ENCODE measurements around the gene CD81.

The CD81 gene

DNA sequence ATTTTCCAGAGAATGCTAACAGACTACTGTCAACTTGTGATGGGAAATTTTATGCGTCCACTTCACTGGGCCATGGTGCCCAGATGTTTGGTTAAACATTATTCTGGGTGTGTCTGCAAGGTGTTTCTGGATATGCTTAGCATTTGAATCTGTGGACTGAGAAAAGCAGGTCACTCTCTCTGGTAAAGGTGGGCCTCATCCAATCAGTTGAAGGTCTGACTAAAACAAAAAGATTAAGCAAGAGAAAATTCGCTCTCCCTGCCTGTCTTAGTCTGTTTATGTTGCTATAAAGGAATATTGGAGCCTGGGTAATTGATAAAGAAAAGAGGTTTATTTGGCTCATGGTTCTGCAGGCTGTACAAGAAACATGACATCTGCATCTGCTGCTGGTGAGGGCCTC, 32.1 kb upstream of the CD81 start:
- ChIA-PET CTCF (interaction anchor here (1.1 to 1.5 kb wide), 3 partner anchors 22 to 40 kb away, joined by 3 to 5 read pairs (median 3); no protein-coding TSS in a partner anchor), POLR2A (no interaction called here)
- H3K9me3 ChIP-seq (ENCODE audit: control extremely low read depth in 1 of 5, control insufficient read depth in 4 of 5, insufficient read depth in 2 of 5, low read depth in 1 of 5, low read length in 4 of 5) = peaks cover 0 to 31% (median 11%) of the 10 kb centered on the region in 5 experiments
- no peak overlapping the region for H3K27ac ChIP-seq (ENCODE audit: insufficient read depth in 1 of 2, low read depth in 1 of 2, low read length in 2 of 2, poor library complexity in 1 of 2, severe bottlenecking in 2 of 2)
- H3K4me1 ChIP-seq (ENCODE audit: control extremely low read depth in 1 of 4, control insufficient read depth in 4 of 4, insufficient read depth in 4 of 4, low read length in 3 of 4) = no peaks in the 10 kb centered on the region
- WGBS (ENCODE audit: insufficient coverage) = 90% methylated on average over 2 of the region's 2 CpGs
- no peak overlapping the region for H3K4me3 ChIP-seq (ENCODE audit: control insufficient read depth in 1 of 7, extremely low read depth in 1 of 7, insufficient read depth in 4 of 7, low read depth in 2 of 7, low read length in 6 of 7)
- DNase-seq = no peak
- H3K27me3 ChIP-seq (replicated peaks in 2 of 5; ENCODE audit: control insufficient read depth in 4 of 5, insufficient read depth in 5 of 5, low read length in 4 of 5) = peaks cover 0 to 5% (median 0%) of the 10 kb centered on the region in 5 experiments
- H3K36me3 ChIP-seq (ENCODE audit: control insufficient read depth in 4 of 4, insufficient read depth in 4 of 4, low read length in 3 of 4) = no peaks in the 10 kb centered on the region

DNA sequence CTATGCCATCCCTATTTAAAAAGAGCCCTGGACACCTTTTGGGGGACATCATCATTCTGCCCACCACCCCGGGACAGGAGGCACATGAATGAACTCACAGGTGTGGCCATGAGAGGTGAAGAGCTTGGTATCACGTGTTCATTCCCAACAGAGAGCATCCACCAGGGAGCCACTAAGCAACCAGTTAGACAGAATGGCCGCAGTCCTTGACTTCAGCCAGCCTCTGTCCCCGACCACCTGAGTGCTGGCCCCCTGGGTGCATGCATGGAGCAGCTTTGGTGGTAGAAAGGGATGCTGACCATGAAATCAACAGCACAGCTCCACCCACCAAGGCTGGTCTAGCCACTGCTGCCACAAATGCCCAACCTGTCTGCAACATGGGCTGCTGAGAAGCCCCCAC, 31.1 kb upstream of the CD81 start:
- Histone ChIP-seq H3K36me3 (ENCODE audit: control insufficient read depth in 4 of 4, insufficient read depth in 4 of 4, low read length in 3 of 4) (no peaks in the 10 kb centered on the region), H3K4me3 (ENCODE audit: control insufficient read depth in 1 of 7, extremely low read depth in 1 of 7, insufficient read depth in 4 of 7, low read depth in 2 of 7, low read length in 6 of 7) (no peak overlapping the region), H3K9me3 (ENCODE audit: control extremely low read depth in 1 of 5, control insufficient read depth in 4 of 5, insufficient read depth in 2 of 5, low read depth in 1 of 5, low read length in 4 of 5) (peaks cover 0 to 31% (median 11%) of the 10 kb centered on the region in 5 experiments), H3K27me3 (replicated peaks in 2 of 5; ENCODE audit: control insufficient read depth in 4 of 5, insufficient read depth in 5 of 5, low read length in 4 of 5) (peaks cover 0 to 4% (median 0%) of the 10 kb centered on the region in 5 experiments), H3K4me1 (ENCODE audit: control extremely low read depth in 1 of 4, control insufficient read depth in 4 of 4, insufficient read depth in 4 of 4, low read length in 3 of 4) (no peaks in the 10 kb centered on the region), H3K27ac (ENCODE audit: insufficient read depth in 1 of 2, low read depth in 1 of 2, low read length in 2 of 2, poor library complexity in 1 of 2, severe bottlenecking in 2 of 2) (no peak overlapping the region)
- 100% methylated on average over 2 of the region's 4 CpGs for WGBS (ENCODE audit: insufficient coverage)
- CTCF ChIA-PET = interaction anchor here (1.1 to 1.5 kb wide), 3 partner anchors 21 to 41 kb away, joined by 3 to 5 read pairs (median 3); no protein-coding TSS in a partner anchor
- POLR2A ChIA-PET = no interaction called here
- DNase-seq = no peak

DNA sequence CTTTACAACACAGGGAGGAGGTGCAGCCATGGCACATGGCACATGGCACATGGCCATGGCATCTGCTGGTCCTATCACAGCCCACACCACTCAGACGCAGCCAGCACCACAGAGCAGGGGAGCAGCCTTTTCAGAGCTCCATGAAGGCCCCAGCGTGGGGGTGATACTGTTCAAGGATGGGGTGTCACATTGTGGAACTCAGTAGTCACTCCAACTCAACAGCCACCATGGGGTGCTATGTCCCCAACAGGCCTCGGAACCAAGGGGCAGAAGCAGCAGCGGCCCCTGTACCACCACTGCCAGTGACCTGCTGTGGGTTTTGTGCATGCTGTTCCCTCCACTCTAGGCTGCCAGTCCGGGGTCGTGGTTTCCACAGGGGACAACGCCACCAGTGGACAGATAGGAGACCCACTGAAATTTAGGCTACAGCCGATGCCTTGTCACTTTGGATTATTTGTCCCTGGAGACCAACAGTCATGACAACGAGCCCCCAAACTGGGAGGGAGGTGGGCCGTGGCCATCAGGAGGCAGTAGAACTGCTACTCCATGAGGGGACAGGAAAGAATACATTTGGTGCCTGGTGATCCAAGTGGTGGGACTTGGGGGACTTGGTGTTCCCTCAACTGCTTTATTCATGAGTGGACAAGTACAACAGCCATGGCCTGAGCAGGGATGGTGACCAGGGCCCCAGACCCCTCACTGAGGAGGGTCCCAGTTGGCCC, 30.4 kb upstream of the CD81 start:
- no peak for DNase-seq
- H3K4me1 ChIP-seq (ENCODE audit: control extremely low read depth in 1 of 4, control insufficient read depth in 4 of 4, insufficient read depth in 4 of 4, low read length in 3 of 4) = no peaks in the 10 kb centered on the region
- CTCF ChIA-PET = interaction anchor here (1.4 kb wide), 1 partner anchor 21 kb away, joined by 3 read pairs; no protein-coding TSS in a partner anchor
- no peak overlapping the region for H3K27ac ChIP-seq (ENCODE audit: insufficient read depth in 1 of 2, low read depth in 1 of 2, low read length in 2 of 2, poor library complexity in 1 of 2, severe bottlenecking in 2 of 2)
- no peaks in the 10 kb centered on the region for H3K36me3 ChIP-seq (ENCODE audit: control insufficient read depth in 4 of 4, insufficient read depth in 4 of 4, low read length in 3 of 4)
- POLR2A ChIA-PET = no interaction called here
- 88% methylated on average over 10 of the region's 10 CpGs for WGBS (ENCODE audit: insufficient coverage)
- peaks cover 0 to 31% (median 11%) of the 10 kb centered on the region in 5 experiments for H3K9me3 ChIP-seq (ENCODE audit: control extremely low read depth in 1 of 5, control insufficient read depth in 4 of 5, insufficient read depth in 2 of 5, low read depth in 1 of 5, low read length in 4 of 5)
- H3K27me3 ChIP-seq (replicated peaks in 2 of 5; ENCODE audit: control insufficient read depth in 4 of 5, insufficient read depth in 5 of 5, low read length in 4 of 5) = peaks cover 0 to 7% (median 0%) of the 10 kb centered on the region in 5 experiments
- H3K4me3 ChIP-seq (ENCODE audit: control insufficient read depth in 1 of 7, extremely low read depth in 1 of 7, insufficient read depth in 4 of 7, low read depth in 2 of 7, low read length in 6 of 7) = no peak overlapping the region

DNA sequence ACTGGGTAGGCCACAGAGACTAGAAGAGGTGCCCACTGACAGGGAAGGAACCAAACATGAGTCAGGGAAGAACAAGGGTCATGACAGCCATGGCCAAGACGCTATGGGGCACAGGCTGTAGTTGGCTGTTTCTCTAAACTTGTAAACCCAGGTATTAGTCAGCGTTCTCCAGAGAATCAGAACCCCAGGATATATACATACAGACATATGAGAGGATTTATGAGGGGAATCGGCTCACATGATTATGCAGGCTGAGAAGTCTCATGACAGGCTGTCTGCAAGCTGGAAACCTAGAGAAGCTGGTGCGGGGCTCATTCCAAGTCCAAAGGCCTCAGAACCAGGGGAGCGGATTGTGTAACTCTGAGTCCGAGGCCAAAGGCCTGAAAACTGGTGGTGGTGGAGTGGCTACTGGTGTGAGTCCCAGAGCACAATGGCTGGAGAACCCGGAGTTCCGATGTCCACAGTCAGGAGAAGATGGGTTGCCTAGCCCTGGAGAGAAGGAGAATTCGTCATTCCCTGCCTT, 29.7 kb upstream of the CD81 start:
- no peaks in the 10 kb centered on the region for H3K4me1 ChIP-seq (ENCODE audit: control extremely low read depth in 1 of 4, control insufficient read depth in 4 of 4, insufficient read depth in 4 of 4, low read length in 3 of 4)
- POLR2A ChIA-PET = no interaction called here
- 82% methylated on average over 8 of the region's 9 CpGs for WGBS (ENCODE audit: insufficient coverage)
- H3K36me3 ChIP-seq (ENCODE audit: control insufficient read depth in 4 of 4, insufficient read depth in 4 of 4, low read length in 3 of 4) = no peaks in the 10 kb centered on the region
- no peak overlapping the region for H3K4me3 ChIP-seq (ENCODE audit: control insufficient read depth in 1 of 7, extremely low read depth in 1 of 7, insufficient read depth in 4 of 7, low read depth in 2 of 7, low read length in 6 of 7)
- DNase-seq = no peak
- H3K27ac ChIP-seq (ENCODE audit: insufficient read depth in 1 of 2, low read depth in 1 of 2, low read length in 2 of 2, poor library complexity in 1 of 2, severe bottlenecking in 2 of 2) = no peak overlapping the region
- peaks cover 0 to 7% (median 0%) of the 10 kb centered on the region in 5 experiments for H3K27me3 ChIP-seq (replicated peaks in 2 of 5; ENCODE audit: control insufficient read depth in 4 of 5, insufficient read depth in 5 of 5, low read length in 4 of 5)
- peaks cover 0 to 31% (median 11%) of the 10 kb centered on the region in 5 experiments for H3K9me3 ChIP-seq (ENCODE audit: control extremely low read depth in 1 of 5, control insufficient read depth in 4 of 5, insufficient read depth in 2 of 5, low read depth in 1 of 5, low read length in 4 of 5)
- CTCF ChIA-PET = no interaction called here

DNA sequence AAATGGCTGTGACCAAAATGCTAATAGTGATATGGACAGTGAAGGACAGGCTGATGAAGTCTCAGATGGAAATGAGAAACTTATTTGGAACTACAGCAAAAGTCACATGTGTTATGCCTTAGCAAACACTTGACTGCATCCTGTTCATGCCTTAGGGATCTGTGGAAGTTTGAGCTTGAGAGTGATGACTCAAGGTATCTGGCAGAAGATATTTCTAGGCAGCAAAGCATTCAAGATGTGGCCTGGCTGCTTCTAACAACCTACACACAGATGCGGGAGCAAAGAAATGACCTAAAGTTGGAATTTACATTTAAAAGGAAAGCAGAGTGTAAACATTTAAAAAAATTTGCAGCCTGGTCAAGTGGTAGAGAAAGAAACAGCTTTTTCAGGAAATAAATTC, 28.1 kb upstream of the CD81 start:
- H3K27me3 ChIP-seq (replicated peaks in 2 of 5; ENCODE audit: control insufficient read depth in 4 of 5, insufficient read depth in 5 of 5, low read length in 4 of 5) = peaks cover 0 to 7% (median 0%) of the 10 kb centered on the region in 5 experiments
- H3K4me3 ChIP-seq (ENCODE audit: control insufficient read depth in 1 of 7, extremely low read depth in 1 of 7, insufficient read depth in 4 of 7, low read depth in 2 of 7, low read length in 6 of 7) = no peak overlapping the region
- no peaks in the 10 kb centered on the region for H3K4me1 ChIP-seq (ENCODE audit: control extremely low read depth in 1 of 4, control insufficient read depth in 4 of 4, insufficient read depth in 4 of 4, low read length in 3 of 4)
- no peak for DNase-seq
- no peak overlapping the region for H3K27ac ChIP-seq (ENCODE audit: insufficient read depth in 1 of 2, low read depth in 1 of 2, low read length in 2 of 2, poor library complexity in 1 of 2, severe bottlenecking in 2 of 2)
- H3K9me3 ChIP-seq (ENCODE audit: control extremely low read depth in 1 of 5, control insufficient read depth in 4 of 5, insufficient read depth in 2 of 5, low read depth in 1 of 5, low read length in 4 of 5) = peaks cover 0 to 29% (median 11%) of the 10 kb centered on the region in 5 experiments
- WGBS (ENCODE audit: insufficient coverage) = no CpG with 5 or more reads among the region's 1 CpG
- POLR2A ChIA-PET = no interaction called here
- no peaks in the 10 kb centered on the region for H3K36me3 ChIP-seq (ENCODE audit: control insufficient read depth in 4 of 4, insufficient read depth in 4 of 4, low read length in 3 of 4)
- CTCF ChIA-PET = no interaction called here

DNA sequence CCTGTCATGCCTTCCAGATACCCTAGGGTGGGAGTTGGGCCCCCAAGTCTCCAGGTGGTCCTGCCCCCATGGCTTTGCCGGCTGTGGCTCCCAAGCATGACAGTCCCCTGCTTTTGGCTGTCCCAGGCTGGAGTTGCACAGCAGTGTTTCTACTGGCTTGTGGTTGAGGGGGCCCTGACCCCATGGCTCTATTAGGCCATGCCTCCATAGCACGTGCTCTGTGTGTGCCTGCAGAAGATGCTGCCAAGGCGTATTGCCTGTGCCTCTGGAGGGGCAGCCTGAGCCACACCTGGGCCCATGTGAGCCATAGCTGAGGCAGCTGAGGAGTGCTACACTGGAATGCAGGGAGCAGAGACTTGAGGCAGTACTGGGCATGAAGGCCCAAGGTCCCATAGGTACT, 25.4 kb upstream of the CD81 start:
- no peak for DNase-seq
- H3K4me3 ChIP-seq (ENCODE audit: control insufficient read depth in 1 of 7, extremely low read depth in 1 of 7, insufficient read depth in 4 of 7, low read depth in 2 of 7, low read length in 6 of 7) = no peak overlapping the region
- H3K27ac ChIP-seq (ENCODE audit: insufficient read depth in 1 of 2, low read depth in 1 of 2, low read length in 2 of 2, poor library complexity in 1 of 2, severe bottlenecking in 2 of 2) = no peak overlapping the region
- H3K4me1 ChIP-seq (ENCODE audit: control extremely low read depth in 1 of 4, control insufficient read depth in 4 of 4, insufficient read depth in 4 of 4, low read length in 3 of 4) = no peaks in the 10 kb centered on the region
- H3K36me3 ChIP-seq (ENCODE audit: control insufficient read depth in 4 of 4, insufficient read depth in 4 of 4, low read length in 3 of 4) = no peaks in the 10 kb centered on the region
- 100% methylated on average over 2 of the region's 3 CpGs for WGBS (ENCODE audit: insufficient coverage)
- CTCF ChIA-PET = interaction anchor here (1.1 kb wide), 1 partner anchor 35 kb away, joined by 4 read pairs; no protein-coding TSS in a partner anchor
- H3K27me3 ChIP-seq (replicated peaks in 2 of 5; ENCODE audit: control insufficient read depth in 4 of 5, insufficient read depth in 5 of 5, low read length in 4 of 5) = peaks cover 0 to 7% (median 1%) of the 10 kb centered on the region in 5 experiments
- peaks cover 0 to 13% (median 3%) of the 10 kb centered on the region in 5 experiments for H3K9me3 ChIP-seq (ENCODE audit: control extremely low read depth in 1 of 5, control insufficient read depth in 4 of 5, insufficient read depth in 2 of 5, low read depth in 1 of 5, low read length in 4 of 5)
- POLR2A ChIA-PET = no interaction called here

DNA sequence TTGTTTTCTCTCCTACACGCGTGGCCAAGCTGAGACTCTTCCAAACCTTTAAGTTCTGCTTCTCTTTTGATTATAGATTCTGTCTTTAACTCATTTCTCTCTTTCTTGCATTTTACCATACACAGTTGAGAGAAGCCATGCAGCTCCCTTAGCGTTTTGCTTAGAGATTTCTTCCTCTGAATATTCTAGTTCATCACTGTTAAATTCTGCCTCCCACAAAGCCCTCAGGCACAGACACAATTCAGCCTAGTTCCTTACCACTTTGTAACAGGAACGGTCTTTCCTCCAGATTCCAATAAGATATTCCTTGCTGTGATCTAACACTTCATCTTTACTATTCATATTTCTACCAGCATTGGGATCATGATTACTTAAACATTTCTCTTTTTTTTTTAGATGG, 24.7 kb upstream of the CD81 start:
- ChIA-PET POLR2A (no interaction called here), CTCF (interaction anchor here (1.1 kb wide), 1 partner anchor 36 kb away, joined by 4 read pairs; no protein-coding TSS in a partner anchor)
- Histone ChIP-seq H3K27ac (ENCODE audit: insufficient read depth in 1 of 2, low read depth in 1 of 2, low read length in 2 of 2, poor library complexity in 1 of 2, severe bottlenecking in 2 of 2) (no peak overlapping the region), H3K36me3 (ENCODE audit: control insufficient read depth in 4 of 4, insufficient read depth in 4 of 4, low read length in 3 of 4) (no peaks in the 10 kb centered on the region), H3K9me3 (ENCODE audit: control extremely low read depth in 1 of 5, control insufficient read depth in 4 of 5, insufficient read depth in 2 of 5, low read depth in 1 of 5, low read length in 4 of 5) (peaks cover 0 to 12% (median 3%) of the 10 kb centered on the region in 5 experiments), H3K27me3 (replicated peaks in 2 of 5; ENCODE audit: control insufficient read depth in 4 of 5, insufficient read depth in 5 of 5, low read length in 4 of 5) (peaks cover 0 to 10% (median 2%) of the 10 kb centered on the region in 5 experiments), H3K4me1 (ENCODE audit: control extremely low read depth in 1 of 4, control insufficient read depth in 4 of 4, insufficient read depth in 4 of 4, low read length in 3 of 4) (no peaks in the 10 kb centered on the region), H3K4me3 (ENCODE audit: control insufficient read depth in 1 of 7, extremely low read depth in 1 of 7, insufficient read depth in 4 of 7, low read depth in 2 of 7, low read length in 6 of 7) (no peak overlapping the region)
- DNase-seq = no peak
- WGBS (ENCODE audit: insufficient coverage) = 90% methylated on average over 4 of the region's 4 CpGs

All from common myeloid progenitor, CD34-positive (primary cell).